Astrocyte of the spinal cord (primary cell): ENCODE data around the gene SIGLEC7.

Source experiments
- DNase-seq: peaks from one replicate; pipeline ENCODE4 v3.0.0; 2011; ENCODE audit warnings: low read depth, low spot score
- H3K4me3 ChIP-seq: 2 replicates; pipeline ENCODE4 v1.5.1; 2011; ENCODE audit warnings: low read depth, mild to moderate bottlenecking, low read length, moderate library complexity
- in situ Hi-C: cut with HindIII; loops from 2 replicates; pipeline ENCODE4 v1.10.0; 2017; ENCODE audit warnings: low sequenced_read_pairs
- TF ChIP-seq, protein P1 (sequence below): IDR thresholded peaks from 2 replicates; pipeline ENCODE4 v1.5.1; 2012; ENCODE audit warnings: low read depth, mild to moderate bottlenecking, low read length, inconsistent platforms

The SIGLEC7 gene

DNA sequence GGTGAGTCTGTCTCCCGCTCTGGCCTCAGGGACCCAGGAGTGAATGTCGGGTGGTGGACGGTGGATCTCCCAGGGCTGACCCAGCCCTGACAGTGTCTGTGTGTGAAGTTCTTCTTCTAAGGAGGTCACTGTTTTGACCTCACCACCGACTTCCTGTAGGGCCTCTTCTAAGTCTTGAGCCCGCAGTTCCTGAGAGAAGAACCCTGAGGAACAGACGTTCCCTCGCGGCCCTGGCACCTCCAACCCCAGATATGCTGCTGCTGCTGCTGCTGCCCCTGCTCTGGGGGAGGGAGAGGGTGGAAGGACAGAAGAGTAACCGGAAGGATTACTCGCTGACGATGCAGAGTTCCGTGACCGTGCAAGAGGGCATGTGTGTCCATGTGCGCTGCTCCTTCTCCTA is at the start of gene SIGLEC7:
SIGLEC7 (plus strand) TSS at position 183 of the 400 bp plus-strand sequence; CDS start at position 252, 69 bp downstream.
- in situ Hi-C loops = no loop called here
- TF ChIP-seq, protein P1, sequence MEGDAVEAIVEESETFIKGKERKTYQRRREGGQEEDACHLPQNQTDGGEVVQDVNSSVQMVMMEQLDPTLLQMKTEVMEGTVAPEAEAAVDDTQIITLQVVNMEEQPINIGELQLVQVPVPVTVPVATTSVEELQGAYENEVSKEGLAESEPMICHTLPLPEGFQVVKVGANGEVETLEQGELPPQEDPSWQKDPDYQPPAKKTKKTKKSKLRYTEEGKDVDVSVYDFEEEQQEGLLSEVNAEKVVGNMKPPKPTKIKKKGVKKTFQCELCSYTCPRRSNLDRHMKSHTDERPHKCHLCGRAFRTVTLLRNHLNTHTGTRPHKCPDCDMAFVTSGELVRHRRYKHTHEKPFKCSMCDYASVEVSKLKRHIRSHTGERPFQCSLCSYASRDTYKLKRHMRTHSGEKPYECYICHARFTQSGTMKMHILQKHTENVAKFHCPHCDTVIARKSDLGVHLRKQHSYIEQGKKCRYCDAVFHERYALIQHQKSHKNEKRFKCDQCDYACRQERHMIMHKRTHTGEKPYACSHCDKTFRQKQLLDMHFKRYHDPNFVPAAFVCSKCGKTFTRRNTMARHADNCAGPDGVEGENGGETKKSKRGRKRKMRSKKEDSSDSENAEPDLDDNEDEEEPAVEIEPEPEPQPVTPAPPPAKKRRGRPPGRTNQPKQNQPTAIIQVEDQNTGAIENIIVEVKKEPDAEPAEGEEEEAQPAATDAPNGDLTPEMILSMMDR = no peak
- no peak within 1 kb of the TSS for H3K4me3 ChIP-seq
- DNase-seq = no peak

DNA sequence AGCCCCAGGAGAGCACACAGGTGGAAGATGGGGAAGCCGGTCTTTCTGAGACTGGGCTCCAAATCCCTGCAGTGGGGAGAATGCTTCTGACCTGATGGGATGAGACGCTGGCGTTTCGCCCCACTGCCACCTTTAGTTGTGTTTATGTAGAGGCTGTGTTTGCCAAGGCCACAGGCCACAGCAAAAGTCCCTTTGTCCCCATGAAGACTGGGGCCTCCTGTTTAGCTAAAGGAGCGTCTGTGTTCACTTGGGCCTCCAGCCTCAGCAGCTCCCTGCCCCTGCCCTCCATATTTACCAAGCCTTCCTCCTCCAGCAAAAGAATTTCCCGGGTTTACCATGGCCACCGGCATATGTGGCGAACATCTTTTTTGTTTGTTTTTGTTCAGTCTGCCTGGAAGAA is 49.0 kb upstream of the SIGLEC7 start:
- TF ChIP-seq, protein P1 = no peak
- DNase-seq = no peak
- in situ Hi-C loops = no loop called here
- H3K4me3 ChIP-seq = no peak overlapping the region

DNA sequence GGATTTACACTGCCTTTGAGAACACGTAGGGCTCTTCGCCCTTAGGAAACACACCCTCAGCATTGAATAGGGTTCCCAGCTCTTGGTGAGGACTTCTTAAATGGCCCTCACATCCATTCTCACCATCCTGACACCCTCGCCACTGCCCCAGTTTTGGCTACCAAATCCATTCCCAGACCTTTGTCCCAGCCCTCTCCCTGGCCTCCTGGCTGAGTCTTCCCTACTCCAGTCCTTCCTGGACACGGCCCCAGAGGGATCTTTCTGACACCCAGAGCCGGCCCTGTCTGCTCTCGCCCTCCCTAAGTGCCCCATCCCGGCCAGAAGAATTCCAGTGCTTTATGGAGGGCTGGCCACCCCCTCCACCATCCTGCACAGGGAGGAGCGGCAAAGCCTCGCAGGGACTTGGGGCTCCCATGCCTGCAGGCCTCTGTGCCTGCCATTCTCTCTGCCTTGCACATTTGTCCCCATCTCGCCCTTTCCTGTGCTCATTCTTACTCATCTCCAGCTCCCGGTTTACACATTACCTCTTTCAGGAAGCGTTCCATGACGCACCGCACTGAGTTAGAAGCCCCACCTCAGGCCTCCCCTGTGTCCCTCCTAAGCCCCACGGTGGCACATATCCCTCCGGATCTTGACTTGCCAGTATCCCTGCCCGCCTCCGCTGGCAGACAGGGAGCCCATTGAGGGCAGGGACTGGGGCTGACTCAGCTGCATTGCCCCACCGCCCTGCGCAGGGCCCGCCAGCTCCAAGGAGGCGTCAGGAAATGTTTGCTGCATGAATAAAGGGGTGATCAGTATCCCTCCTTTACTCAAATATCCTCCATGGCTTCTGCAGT is 48.4 kb upstream of the SIGLEC7 start:
- TF ChIP-seq, protein P1 = no peak
- in situ Hi-C loops = no loop called here
- no peak for DNase-seq
- H3K4me3 ChIP-seq = no peak overlapping the region

DNA sequence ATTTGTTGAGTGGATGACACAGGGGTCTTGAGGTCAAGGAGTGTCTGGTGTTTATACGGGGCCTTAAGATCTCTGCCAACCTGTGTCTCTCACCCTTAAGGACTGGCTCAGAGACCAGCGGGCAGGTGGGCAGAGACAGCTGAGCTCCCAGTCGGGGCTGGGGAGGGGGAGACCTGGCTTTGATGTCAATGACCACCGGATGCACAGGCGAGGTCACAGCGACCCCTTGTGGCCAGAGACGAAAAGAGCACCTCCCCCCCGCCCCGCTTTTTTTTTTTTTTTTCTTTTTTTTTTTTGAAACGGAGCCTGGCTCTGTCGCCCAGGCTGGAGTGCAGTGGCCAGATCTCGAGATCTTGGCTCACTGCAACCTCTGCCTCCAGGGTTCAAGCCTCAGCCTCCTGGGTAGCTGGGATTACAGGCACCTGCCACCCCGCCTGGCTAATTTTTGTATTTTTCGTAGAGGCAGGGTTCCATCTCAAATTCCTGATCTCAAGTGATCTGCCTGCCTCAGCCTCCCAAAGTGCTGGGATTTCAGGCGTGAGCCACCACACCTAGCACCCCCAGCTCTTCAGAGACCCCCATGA is 47.3 kb upstream of the SIGLEC7 start:
- no peak for DNase-seq
- in situ Hi-C loops = no loop called here
- TF ChIP-seq, protein P1 = peak; percentile 70

DNA sequence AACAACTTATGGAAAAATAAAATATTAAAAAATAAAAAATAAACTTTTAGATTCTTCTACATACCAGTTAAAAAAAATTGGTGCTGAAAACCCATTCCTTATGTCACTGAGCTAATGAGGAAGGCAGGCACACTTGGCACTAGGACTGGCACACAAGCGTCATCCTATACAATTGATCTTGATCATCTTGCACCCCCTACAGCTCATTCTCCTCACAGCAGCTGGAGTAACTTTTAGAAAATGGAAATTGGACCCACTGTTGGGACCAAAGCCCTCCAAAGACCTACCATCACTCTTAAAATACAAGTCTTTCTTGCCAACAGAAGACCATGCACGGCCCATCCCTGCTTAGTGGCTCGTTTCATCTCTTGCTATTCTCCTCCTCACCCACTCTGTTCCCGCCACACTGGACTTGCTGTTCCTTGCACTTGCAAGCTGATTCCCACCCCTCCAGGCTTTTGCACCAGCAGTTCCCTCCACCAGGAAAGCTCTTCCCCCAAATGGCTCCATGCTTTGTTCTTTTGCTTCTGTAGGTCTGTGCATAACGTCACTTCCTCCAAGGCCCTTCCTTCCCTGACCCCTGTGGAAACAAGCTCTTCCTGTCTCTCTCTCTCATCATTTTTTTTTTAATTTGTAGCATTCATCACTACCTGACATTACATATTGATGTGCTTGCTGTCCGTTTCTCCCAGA is 45.5 kb upstream of the SIGLEC7 start:
- no peak for DNase-seq
- in situ Hi-C loops = no loop called here
- no peak overlapping the region for H3K4me3 ChIP-seq
- TF ChIP-seq, protein P1 = peak; percentile 26

More for the DNA sequence above, 47.3 kb upstream of the SIGLEC7 start:
- H3K4me3 ChIP-seq = no peak overlapping the region

DNA sequence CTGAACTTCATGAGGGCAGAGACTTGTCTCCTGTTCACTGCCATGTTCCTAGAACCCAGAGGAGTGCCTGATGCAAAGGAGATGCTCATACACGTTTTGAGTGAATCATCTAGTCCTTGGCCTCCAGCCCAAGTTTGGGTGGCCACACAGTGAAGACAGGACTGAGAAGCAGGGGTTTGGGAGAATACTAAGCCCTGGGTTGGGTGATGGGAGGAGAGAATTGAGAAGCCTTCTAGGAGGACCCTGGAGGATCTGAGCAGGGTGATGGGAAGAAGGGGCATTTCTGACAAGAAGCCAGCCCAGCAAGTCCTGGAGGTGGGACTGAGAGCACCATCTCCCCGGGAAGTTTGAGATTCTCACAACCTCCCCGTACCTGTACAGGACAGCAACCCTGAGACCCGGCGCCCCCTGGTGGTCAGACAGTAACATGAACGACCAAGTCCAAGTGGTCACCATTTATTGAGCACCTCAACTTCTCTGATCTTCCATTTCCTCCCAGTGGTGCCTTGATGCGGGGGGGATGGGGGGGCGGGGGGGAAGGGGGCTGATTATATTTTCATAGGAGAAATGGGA is 44.8 kb upstream of the SIGLEC7 start:
- TF ChIP-seq, protein P1 = peak; percentile 72
- in situ Hi-C loops = no loop called here
- DNase-seq = peak; percentile 52
- no peak overlapping the region for H3K4me3 ChIP-seq
